Measurements from ENCODE around the gene TMEM272.

Gene TMEM272

DNA sequence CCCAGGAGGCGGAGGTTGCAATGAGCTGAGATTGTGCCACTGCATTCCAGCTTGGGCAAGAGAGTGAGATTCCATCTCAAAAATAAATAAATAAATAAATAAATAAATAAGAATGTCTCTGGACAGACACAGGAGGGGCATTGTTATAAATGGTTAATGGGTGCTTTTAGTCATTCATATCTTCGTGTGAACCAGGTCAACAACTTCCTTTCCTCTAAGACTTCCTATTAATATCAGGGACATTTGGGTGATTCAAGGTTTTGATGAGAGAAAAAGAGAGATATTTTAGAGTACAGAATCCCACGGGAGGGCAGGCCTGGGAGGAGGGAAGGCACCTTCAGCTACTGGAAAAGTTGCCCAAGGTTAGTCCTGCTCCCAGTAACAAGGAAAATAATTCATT is 64.9 kb downstream of the TMEM272 start:
- no peak for DNase-seq

GRCh38 chr13:51778392-51778791 is 66.6 kb downstream of the TMEM272 start:
- no peak for DNase-seq

- no peak for DNase-seq
Observed at GRCh38 chr13:51777921-51778320, 67.1 kb downstream of the TMEM272 start.

DNA sequence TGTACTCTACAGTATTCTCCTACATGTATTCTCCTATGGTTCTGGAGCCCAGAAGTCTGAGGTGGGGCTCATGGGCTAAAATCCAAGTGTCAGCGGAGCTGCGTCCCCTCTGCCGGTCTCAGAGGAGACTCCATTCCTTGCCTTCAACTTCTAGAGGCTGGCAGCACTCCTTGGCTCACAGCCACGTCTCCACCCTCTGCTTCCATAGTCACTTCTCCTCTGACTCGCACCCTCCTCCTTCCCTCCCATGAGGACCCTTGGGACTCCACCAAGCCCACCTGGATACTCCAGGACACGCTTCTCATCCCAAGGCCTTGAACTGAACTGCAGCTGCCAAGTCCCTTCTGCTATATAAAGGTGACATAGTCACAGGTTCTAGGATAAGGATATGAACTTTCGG is 68.8 kb downstream of the TMEM272 start:
- no peak for DNase-seq

DNA sequence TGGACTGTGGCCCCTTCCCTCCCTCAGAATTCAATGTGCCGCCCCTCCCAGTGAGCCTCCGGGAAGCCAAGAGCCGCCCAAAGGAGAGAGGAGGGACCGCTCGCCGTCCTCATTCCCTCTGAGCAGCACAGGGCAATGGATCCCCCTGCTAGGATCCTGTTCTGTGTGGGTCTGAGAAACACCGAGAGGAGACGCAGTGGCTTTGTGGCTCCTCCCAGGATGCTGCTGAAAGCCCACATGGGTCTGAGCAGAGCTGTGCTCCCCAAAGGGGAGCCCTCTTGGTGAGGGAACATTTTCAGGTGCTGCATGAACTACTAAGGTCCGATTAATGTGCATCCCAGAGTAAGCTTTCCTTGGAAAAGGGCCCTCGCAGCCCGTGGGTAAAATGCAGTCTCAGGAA is 71.5 kb downstream of the TMEM272 start:
- DNase-seq: no peak

DNA sequence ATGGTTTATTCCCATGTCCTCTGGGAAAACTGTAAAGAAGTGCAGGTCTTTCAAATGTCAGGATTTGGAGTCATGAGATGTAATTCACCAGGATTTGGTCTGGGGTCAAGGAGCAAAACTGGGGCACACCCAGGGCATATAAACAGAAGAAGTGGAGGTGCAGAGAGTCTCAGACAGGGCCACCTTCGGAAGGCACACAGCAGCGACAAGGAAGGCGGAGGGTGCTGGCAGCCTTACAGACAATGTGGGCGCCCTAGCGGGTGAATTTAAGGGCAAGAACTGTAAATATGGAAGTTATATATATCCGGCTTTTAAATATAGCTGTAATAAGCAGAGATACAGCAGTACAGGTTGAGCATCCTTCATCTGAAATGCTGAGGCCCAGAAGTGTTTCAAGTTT is 72.2 kb downstream of the TMEM272 start:
- DNase-seq: no peak

GRCh38 chr13:51772105-51772455 is 72.9 kb downstream of the TMEM272 start:
- DNase-seq: no peak

GRCh38 chr13:51771418-51772104 is 73.4 kb downstream of the TMEM272 start:
- no peak for DNase-seq

DNA sequence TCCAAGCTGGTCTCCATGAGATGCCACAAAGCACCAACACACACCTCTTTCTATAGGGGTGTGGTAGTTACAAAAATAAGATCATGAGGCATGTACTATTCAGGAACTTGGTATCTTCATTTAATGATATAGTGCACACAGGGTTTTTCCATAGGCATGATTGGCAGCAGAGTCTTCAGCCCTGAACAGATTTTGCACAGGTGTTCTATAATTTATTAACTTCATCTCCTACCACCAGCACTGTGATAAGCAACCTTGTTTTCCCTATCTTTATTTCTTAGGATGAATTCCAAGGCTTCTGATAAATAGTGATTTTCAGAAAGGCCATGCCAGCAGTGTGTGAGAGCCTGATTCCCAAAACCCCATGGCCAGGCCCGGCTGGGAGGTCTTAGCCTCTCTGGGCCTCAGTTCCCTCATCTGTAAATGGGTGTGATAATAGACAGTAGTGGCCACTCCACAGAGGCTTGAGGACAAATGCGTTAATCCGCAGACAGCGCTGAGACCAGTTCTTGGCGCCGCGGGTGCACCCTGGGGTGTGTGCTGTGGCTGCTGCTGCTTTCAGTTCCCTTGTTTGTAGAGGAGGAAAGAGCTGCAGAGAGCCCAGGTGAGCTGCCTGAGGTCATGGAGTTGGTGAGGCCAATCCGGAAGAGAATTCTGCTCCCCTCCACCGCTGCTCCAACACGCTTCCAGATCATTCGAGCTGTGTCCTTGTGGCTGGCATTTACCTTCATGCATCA is 74.1 kb downstream of the TMEM272 start:
- DNase-seq: no peak

- no peak for DNase-seq
Observed at GRCh38 chr13:51770160-51770559, 74.8 kb downstream of the TMEM272 start.

DNA sequence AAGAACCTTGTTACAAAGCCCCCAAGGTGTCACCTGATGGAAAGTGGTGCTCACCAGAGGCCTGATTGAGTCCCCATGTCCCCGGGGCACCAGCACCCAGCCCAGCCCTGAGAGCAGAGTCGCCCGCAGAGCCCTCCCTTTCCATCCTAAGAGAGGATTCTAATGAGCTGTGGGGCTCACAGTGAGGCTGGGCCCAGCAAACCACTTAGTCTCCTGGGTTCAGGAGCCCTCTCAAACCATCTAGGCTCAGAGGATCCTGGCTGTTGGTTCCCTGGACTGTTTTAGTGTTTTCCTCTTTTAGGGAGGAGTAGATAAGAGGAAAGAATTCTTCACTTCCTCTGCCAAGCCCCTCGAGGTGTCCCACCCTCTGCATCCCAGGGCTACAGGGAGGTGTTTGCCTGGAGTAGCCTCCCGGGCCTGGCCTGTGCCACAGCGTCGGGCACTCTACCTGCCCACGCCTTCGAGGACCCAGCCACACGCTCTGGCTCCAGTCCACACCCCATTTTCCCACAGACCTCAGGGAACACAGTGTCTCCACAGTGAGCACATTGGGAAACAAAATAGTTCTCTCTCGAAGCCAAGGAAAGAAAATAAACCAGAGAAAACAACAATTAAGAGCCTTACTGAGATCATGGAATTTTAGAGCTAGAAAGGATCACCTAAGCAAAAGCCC is 75.4 kb downstream of the TMEM272 start:
- no peak for DNase-seq

- DNase-seq: no peak
Observed at GRCh38 chr13:51768976-51769375, 76.0 kb downstream of the TMEM272 start.

- no peak for DNase-seq
Observed at GRCh38 chr13:51768378-51768921, 76.5 kb downstream of the TMEM272 start.

DNA sequence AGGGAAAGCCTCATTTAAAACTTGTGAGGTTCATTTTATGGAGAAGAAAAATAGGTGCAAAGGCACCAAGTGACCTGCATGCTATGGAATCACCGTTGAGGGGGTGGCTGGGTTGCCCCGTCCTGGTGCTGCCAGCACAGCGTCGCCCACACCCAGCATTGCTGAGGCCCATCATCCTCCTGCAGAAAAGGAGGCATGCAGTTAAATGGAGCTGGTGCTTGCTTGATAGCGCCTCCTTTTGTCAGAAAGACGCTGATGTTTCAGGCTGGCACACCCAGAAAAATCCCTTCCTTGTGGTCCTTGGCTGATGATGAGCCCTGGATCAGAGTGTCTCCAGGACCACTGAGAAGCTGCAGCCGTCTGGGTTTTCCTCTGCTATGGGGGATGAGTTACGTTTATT is 77.9 kb downstream of the TMEM272 start:
- no peak for DNase-seq

DNA sequence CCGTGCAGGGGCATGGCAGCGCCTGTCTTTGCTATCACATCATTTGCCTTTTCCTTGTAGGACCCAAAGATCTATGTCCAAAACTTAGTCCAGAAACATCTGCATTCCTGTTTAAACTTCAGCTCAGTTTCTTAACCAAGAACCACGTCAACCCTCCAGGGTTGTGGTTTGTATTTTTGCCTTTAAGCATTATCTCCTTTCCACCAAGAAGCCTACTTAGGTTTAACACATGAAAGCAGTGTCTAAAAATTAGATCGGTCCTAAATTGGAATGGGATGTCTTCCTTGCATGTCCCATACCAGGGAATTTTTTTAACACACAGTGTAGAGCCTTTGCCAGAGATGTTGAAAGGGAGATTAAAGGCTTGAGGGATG is 79.8 kb downstream of the TMEM272 start:
- no peak for DNase-seq

- DNase-seq: peak; percentile 30 to 52 (median 39)
Observed at GRCh38 chr13:51764184-51765141, 80.5 kb downstream of the TMEM272 start.

DNA sequence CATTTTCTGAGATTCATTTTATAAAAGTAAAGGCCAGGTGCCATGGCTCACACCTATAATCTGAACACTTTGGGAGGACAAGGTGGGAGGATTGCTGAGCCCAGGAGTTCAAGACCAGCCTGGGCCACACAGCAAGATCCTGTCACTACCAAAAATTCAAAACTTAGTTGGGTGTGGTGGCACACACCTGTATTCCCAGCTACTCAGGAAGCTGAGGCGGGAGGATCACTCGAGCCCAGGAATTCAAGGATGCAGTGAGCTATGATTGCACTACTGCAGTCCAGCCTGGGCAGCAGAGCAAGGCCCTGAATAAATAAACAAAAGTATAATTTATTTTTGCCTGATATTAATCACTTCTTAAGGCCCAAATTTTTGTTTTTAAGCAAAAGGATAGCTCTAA is 81.5 kb downstream of the TMEM272 start:
- no peak for DNase-seq

All from T-helper 1 cell (primary cell).